Glomerular visceral epithelial cell (primary cell): ENCODE measurements around the gene PICK1.
A peak's percentile ranks its signal among the peaks of the same experiment; 100 is the strongest.
"Not testable (repeated sequence)": the region's sequence is repeated elsewhere in the genome, so short reads cannot be mapped to it uniquely, and the experiment has no call there.

Experiments used
- DNase-seq: peaks from one replicate; pipeline ENCODE4 v3.0.0-alpha.2; 2016; ENCODE audit errors: extremely low spot score

PICK1 gene

DNA sequence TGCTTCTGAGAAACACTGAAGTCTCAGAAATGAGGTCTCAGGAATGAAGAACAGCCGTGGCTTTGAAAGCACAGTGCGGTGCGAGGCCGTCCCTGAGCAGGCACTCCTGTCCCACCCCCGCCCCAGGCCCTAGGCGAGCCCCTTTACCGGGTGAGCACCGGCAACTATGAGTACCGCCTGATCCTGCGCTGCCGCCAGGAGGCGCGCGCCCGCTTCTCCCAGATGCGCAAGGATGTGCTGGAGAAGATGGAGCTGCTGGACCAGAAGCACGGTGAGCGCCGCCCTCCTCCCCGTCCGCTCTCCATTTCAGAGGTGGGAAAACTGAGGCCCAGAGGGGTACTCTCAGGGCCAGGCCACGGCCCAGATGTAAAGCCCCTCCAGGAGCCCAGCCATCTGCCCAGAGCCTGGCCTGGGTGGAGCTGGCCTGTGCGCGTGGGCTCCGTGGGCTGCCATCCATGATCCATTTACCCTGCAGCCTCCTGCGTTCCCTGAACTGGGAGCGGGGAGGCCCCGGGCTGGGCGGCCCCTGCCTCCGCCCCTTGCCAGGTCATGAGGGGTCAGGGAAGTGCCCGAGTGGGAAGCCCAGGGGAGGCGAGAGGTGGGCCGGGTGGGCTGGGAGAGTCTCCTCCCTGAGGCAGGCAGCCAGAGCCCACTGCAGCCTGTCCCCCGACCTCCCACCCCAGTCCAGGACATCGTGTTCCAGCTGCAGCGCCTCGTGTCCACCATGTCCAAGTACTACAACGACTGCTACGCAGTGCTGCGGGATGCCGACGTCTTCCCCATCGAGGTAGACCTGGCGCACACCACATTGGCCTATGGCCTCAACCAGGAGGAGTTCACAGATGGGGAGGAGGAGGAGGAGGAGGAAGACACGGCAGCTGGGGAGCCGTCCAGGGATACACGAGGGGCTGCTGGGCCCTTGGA lies 17.2 kb downstream of the PICK1 start:
- DNase-seq = no peak

DNA sequence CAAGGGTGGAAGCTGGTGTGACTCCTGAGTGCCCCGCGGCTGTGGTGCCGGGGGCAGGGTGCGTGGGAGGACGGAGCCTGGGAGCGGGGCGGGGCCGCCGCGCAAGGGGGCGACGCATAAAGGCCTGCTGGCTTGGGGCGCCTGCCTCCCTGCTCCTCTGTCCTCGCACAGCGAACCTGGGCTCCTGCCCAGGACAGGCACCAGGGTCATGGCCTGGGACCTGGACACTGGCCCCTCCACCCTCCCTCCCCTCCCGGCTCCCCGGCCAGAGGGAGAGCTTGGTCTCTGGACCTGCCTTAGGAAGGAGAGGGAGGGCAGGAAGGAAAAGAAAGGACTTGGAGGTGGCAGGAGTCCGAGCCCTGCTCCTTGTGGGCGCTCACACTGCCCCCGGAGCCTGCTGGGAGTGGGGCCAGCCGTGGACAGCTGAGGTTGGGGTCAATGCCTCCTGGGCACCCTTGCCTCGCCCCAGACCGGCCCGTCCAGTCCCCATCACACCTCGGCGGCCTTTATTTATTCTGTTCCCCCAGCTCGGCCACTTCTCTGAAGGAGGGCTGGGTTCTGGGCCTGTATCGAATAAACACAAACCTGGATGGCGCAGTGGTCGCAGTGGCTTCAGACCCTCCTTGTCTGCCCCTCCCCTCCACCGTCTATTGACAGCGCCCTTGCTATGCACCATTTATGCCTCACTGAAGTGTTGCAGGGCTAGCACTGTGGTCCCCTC lies 18.1 kb downstream of the PICK1 start:
- DNase-seq = no peak

DNA sequence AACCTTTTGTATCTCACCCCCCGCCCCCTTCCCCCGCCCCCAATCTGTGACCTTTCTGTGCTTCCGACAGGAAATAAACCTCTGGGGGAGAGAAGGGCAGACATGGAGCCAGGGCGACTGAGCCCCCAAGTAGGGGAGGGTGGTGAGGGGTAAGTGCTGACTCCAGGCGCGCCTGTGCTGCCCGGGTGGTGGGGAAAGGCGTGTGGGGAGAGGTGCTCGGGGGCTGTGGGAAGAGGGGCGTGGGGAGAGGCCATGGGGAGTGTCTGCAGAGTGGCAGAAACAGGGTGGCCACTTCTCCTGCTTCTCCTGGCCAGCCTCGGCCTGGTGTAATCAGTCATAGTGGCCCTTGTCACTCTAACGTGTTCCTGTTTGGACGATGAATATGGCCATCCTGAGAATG lies 18.8 kb downstream of the PICK1 start:
- DNase-seq = no peak

DNA sequence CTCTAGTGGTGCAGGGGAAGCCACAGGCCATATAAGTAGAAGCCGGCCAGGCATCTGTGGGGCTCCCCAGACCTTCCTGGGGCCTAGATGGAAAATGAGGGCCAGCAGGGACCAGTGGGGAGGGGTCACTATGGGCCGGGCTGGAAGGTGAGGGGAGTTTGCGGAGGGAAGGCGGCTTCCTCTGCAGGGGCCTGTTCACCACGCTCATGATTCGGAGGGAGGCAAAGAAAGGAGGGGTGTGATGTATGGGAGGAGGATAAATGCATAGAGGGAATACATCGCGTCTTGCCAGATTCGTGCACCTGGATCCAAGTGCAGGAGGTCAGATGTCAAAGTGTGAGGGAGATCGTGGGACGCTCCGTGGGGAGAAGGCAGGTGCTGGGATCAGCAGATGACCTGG lies 19.9 kb downstream of the PICK1 start:
- no peak for DNase-seq

DNA sequence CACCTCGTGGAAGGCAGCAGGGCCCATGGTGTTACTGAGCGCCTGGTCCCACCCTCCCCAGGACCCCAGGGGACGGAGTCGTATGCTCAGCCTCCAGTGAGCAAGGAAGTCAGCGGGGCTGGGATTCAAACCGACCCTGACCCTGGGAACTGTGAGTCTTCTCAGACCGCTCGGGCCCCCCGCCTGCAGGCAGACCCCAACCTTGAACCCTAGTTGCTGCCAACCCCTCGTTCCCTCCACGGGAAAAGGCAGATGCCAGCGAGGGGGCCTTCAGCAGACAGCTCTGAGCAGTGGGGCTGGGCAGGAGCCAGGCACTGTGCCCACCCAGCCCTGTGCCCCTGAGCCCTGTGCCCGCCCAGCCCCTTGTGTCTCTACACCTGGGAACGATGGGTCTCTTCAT lies 20.4 kb downstream of the PICK1 start:
- DNase-seq = no peak

DNA sequence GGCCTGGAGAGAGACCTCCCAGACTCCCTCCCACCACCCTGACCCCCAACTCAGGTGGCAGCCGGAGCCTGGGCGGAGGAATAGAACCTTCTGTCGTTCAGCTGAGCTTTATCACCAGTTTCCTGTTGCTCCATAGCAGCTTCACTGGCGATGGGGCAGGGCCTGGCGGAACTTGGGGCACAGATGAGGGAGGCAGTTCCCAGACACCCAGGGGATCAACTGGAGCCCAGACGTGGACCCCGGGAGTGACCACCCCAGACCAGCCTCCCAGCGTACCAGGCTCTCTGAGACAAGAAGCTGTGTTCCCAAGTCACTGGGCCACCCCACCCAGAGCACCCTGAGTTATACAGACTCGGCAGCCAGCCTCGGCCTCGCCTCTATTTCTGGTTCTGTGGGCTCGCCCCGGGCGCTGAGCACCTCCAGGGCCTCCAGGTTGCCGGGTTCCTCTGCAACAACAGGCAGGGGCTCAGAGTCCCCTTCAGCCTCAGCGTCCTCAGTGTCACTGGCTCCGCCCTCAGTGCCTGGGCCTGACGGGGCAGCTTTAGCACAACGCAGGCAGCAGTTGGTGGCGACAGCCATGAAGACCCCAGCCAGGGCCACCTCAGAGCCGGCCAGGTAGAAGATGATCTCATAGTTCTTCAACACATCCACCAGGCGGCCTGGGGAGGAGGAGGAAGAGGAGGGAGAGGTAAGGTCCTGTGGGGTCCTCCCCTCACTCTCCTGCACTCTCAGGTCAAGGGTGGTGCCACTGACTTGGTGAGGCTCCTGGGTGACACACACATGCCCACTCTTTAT lies 21.0 kb downstream of the PICK1 start:
- no peak for DNase-seq

DNA sequence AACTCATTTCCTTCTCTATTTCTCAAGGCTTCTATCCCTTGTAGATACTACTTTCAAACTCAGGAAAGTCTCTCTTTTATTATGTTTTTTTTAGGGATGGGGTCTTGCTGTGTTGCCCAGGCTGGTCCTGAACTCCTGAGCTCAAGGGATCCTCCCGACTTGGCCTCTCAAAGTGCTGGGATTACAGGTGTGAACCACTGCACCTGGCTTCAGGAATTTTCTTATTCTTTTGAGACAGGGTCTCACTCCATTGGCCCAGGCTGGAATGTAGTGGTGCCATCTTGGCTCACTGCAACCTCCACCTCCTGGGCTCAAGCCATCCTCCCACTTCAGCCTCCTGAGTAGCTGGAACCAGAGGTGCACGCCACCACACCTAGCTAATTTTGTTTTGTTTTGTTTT lies 22.0 kb downstream of the PICK1 start:
- DNase-seq = not testable (repeated sequence)

DNA sequence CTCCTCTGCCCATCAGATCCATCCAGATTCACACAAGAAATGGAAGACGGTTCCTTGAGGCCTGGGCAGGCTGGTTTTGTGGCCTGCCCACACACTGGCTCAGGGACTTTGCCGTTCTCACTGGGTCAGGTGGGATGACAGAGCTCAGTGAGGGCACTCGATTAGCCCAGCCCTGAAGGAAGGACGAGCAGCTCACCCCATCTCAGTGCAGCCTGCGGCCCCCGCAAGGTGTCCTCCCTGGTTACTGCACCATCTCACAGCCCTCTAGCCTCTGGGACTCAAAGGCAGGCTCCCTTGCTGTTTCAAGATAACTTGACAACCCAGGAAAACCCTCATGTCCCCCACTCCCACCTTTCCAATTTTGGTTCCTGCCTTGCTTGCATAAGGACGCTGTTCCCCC lies 22.6 kb downstream of the PICK1 start:
- DNase-seq = no peak

DNA sequence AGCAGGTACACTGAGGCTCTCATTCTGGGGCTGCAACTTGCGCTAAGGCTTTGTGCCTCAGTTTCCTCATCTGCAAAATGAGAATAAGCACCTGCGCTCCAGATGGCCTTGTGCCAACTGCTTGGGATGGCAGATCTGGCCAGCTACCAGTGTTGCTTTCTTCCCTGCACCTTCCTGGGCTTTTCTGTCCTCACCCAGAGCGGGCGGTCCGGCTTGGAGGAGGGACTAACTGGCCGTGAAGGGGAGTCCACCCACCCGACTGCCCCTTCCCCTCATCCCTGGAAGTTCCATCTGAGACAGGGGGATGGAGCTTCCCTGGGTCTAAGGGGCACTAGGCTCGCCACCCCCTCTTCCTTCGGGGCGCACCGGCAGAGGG lies 23.3 kb downstream of the PICK1 start:
- DNase-seq = no peak

DNA sequence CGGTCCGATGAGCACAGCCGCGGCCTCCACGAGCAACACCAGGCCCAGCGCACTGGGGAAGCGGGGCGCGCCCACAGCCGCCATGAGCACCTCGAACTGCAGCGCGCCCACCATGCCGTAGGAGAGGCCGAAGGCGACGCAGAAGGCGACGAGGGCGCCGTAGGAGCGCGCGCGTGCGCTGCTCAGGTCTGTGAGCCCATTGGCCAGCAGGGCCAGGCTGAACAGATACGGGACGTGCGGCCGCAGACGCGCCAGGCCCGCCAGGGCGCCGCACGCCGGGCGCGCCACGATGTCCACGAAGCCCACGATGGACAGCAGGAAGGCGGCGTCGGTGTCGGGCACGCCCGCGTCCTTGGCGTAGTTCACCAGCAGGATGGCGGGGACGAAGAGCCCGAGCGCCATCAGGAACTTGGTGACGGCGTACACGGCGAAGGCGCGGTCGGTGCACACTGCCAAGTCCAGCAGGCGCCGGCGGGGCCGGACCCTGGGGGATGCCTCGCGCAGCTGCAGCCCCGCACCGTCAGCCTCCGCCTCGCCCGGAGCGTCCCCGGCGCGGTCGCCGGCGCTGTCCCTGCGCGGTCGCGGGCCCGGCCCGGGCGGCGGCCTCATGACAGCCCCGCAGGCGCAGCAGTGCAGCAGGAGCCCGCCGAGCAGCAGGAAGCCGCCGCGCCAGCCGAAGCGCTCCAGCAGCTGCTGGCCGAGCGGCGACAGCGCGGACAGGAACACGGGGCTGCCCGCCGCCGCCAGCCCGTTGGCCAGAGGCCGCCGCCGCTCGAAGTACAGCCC lies 23.8 kb downstream of the PICK1 start:
- peak; percentile 17 for DNase-seq

DNA sequence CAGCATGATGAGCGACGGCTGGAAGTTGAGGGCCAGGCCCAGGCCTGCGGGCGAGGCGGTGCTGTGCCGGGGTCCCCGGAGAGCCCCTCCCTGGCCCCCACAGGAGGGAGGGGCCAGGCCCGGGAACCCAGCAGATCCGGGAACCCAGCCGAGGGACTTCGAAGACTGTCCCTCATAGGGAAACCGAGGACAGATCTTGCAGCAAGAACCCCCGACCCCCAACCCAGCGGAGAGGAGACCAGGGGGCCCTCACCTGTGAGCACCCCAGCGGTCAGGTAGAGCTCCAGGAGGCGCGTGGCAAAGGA lies 24.4 kb downstream of the PICK1 start:
- no peak for DNase-seq

DNA sequence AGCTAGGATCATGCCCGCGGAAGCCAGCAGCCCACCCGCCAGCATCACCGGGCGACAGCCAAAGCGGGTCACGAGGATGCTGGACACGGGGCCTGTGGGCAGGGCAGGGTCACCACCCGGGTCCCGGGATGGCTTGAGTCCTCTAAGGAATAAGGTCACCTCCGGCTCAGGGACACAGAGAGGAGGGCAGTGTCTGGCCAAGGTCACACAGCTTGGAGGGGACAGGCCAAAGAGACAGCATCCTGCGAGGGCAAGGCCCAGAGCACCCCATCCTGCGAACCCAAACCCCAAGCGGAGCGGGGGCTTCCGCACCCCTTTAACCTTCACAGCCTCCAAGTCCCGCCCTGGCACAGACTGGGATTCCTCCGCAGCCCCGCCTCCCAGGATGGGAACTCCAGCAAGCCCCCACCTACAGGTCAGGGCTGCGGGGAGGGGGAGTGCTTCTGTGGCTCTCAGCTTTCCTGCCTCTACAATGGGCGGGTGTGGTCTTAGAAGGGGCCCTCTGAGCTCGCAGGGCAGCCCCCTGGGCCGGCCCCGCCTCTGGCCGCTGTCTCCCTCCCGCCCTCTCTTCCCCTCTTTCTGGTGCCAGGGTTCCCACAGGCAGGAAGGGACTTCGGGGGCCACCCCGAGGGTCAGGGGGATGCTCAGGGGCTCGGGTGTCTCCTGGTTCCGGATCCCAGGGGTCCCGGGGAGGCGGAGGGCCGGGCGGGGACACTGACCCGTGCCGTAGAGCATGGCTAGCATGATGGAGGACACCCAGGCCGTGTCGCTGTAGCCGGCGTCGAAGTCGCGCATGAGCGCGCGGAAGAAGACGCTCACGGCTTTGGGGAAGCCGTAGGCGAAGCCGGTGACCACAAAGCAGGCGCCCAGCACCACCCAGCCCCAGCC lies 25.0 kb downstream of the PICK1 start:
- DNase-seq = no peak

DNA sequence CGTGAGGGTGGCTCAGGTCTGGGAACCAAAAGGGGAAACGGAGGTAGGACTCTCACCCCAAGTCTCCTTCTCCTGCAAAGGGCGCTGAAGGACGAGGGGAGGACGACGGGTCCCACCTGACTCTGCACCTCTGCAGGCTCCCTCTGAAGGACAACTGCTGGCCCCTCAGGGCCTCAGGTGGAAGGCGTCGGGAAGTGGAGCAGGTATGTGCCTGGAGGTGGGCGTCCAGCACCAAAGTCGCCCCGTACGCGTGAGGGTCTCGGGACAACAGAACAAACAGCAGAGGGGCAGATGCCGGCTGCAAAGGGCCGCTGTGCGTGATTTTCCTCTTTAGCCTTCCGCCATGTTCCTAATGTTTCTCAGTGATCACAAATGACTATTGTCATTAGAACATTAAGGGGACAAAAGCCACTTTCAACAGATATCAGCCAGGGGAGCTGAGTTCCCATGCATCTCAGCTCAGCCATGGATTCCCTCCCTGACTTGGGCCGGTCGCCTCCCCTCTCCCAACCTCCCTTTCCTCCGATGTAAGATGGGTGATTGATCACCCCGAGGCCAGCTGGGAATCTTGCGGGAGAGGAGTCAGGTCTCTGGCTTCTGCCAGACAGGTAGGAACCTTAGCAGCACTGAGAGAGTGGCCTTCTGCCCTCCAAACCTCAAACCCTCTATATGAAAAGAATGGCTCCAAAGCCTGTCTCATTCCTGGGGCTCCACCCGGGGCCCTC lies 25.9 kb downstream of the PICK1 start:
- no peak for DNase-seq

DNA sequence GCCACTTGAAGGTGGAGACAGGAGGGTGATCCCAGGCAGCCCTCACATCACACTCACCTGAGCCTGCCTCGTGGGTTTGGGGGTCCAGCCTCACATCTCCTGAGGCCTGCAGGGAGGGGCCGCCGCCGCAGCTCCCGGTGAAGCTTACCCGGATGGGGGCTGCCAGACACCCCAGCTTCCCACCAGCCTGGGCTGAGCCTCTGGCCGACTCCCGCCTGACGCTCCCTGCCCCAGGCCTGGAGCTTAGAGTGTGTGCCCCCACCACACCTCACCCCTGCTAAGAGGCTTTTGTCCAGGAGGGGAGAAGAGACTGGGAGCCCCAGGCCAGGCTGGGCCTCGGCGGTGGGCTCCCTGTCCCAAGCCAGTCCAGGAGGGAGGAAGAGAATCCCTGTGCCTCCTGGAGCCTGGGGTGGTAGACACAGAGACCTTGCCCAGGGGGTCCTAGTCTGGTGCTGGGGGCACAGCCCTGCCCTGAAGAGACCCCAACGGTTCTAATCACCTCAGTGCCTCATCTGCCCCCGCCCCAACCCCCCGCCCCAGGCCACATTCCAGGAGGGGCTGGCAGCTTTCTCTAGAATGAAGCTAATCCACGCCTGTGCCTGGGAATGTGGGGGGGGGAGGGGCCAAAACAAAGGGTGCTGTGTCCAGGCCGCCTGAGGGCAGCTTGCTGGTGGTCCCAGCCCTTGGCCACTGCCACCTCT lies 26.9 kb downstream of the PICK1 start, which contains the start of gene SLC16A8:
TSS of gene SLC16A8 (minus strand) at position 254 of the 701 bp plus-strand sequence. CDS start 1,311 bp downstream, outside the sequence.
- no peak for DNase-seq

DNA sequence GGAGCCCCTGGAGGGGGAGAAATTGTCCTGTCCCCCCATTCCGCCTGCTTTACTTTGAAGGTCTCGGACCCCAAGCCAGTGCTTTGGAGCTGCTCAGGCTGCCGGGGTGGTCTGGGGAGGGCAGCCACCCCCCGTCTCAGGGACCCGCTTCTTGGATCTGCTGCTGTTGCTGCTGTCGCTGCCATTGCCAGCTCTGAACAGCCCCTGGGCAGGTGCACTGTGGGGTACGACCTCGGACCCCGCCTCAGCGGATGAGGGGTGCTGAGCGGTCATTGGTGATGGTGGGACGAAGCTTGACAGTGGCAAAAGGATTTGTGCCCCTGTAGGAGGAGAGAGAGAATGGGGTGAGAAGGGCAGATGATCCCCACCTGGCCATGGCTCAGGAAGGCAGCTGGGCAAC lies 27.9 kb downstream of the PICK1 start:
- DNase-seq = no peak

DNA sequence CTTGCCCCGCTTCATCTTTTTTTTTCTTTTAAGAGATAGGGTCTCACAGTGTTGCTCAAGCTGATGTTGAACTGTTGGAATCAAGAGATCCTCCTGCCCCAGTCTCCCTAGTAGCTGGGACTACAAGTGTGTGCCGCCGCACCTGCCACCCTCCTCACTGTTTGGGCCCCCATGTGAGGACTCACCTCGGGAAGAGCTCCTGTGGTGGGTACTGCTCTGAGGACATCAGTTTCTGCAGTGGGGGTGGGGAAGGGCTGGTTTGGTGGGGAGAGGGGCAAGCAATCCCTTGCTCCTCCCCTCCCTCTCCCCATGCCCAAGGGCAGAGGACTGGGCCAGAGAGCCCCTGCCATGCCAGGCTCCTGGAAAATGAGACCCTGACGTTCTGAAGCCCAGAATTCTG lies 28.3 kb downstream of the PICK1 start:
- DNase-seq = no peak

DNA sequence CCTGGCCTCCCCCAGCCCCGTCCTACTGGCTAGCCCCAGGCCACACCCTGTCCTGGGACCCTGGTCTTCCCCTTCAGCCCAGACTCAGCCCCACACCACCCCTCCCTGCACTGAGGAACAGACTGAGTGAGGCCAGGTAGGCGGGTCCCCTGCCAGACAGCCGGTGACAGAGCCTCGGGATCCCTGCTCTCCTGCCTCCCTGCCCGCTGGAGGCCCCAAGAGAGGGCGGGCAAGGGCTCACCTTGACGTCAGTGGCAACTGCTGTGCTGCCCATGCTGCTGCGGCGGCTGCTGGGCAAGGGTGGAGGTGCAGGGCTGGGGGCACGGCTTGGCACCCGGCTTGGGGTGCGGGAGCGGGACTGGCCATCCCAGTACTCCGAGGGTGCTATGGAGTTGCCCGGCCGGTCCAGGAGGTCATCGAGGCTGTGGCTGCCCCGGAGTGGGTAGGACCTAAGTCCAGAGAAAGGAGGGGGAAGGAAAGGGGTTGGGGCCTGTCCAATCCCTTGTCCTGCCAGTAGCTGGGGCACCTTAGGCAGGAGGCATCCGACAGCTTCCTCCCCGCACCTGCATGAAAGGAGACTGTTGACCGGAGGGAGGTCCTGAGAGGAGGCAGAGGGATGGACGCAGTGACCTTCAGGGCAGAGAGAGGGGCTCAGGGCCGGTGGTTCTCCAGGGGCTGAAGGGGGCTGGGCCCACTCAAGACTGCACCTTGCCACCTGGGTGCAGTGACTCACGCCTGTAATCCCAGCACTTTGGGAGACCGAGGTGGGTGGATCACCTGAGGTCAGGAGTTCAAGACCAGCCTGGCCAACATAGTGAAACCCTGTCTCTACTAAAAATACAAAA lies 29.0 kb downstream of the PICK1 start:
- no peak for DNase-seq

DNA sequence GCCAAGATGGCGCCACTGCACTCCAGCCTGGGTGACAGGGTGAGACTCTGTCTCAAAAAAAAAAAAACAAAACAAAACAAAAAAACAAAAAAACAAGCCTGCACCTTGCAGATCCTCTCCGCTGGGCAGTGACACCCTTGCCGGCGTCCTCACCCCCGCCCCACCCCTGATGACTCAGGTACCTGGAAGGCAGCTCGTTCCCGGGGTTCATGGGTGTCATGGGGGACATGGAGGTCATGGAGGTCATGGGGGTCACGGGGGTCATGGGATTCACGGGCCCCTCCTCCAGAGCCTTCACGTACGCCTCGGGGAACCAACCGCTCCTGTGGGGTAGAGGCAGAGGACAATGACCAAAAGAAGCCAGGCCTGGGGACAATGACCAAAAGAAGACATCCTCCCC lies 29.7 kb downstream of the PICK1 start:
- DNase-seq = no peak
